Panc1 (cell line): ENCODE data around the gene SFTPB.

Experiments used
- POLR2AphosphoS5 ChIP-seq: IDR thresholded peaks from 2 replicates; pipeline ENCODE4 v1.6.1; 2012; ENCODE audit warnings: mild to moderate bottlenecking, low read depth, low read length, moderate library complexity
- TF ChIP-seq, protein P1 (sequence below): fragments of 450-650 bp; IDR thresholded peaks from 2 replicates; pipeline ENCODE4 v1.5.1; 2017; ENCODE audit warnings: mild to moderate bottlenecking

DNA sequence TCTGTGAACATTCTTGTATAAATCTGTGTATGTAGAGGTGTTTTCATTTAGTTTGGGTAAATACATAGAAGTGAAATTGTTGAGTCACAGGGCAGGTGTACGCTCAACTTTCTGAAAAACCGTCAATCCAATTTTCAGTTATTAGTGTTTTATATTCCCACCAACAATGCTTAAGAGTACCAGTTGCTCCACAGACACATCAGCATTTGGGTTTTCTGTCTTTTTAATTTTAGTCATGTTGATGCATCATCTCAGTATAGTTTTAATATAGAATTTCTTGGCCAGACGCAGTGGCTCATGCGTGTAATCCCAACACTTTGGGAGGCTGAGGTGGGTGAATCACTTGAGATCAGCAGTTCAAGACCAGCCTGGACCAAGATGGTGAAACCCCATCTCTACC lies 22.9 kb upstream of the SFTPB start:
- TF ChIP-seq, protein P1, sequence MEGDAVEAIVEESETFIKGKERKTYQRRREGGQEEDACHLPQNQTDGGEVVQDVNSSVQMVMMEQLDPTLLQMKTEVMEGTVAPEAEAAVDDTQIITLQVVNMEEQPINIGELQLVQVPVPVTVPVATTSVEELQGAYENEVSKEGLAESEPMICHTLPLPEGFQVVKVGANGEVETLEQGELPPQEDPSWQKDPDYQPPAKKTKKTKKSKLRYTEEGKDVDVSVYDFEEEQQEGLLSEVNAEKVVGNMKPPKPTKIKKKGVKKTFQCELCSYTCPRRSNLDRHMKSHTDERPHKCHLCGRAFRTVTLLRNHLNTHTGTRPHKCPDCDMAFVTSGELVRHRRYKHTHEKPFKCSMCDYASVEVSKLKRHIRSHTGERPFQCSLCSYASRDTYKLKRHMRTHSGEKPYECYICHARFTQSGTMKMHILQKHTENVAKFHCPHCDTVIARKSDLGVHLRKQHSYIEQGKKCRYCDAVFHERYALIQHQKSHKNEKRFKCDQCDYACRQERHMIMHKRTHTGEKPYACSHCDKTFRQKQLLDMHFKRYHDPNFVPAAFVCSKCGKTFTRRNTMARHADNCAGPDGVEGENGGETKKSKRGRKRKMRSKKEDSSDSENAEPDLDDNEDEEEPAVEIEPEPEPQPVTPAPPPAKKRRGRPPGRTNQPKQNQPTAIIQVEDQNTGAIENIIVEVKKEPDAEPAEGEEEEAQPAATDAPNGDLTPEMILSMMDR = no peak
- no peak for TF ChIP-seq POLR2AphosphoS5
